Parathyroid adenoma (tissue), 2 donors: ENCODE results near the gene ADI1.

ENCODE experiments used
- H2AFZ ChIP-seq: fragments of 300-600 bp; sonication (generic); one replicate; pipeline ENCODE4 v1.7.0; 2017; ENCODE audit warnings: antibody characterized with exemption, mild to moderate bottlenecking
- H3K27ac ChIP-seq: fragments of 300-600 bp; sonication (generic); one replicate; pipeline ENCODE4 v1.7.0; 2017
- H3K27me3 ChIP-seq: fragments of 300-600 bp; sonication (generic); one replicate; pipeline ENCODE4 v1.7.0; 2017; ENCODE audit warnings: low read length; ENCODE audit not compliant: control insufficient read depth, insufficient read depth
- H3K36me3 ChIP-seq: fragments of 300-600 bp; sonication (generic); one replicate; pipeline ENCODE4 v1.7.0; 2017; ENCODE audit warnings: low read length; ENCODE audit not compliant: control insufficient read depth, insufficient read depth
- H3K4me1 ChIP-seq: fragments of 300-600 bp; sonication (generic); one replicate; pipeline ENCODE4 v1.7.0; 2017; ENCODE audit warnings: control low read depth
- H3K4me2 ChIP-seq: fragments of 300-600 bp; sonication (generic); one replicate; pipeline ENCODE4 v1.7.0; 2017; ENCODE audit warnings: low read length
- H3K4me3 ChIP-seq: fragments of 300-600 bp; sonication (generic); one replicate; pipeline ENCODE4 v1.7.0; 2017; ENCODE audit warnings: low read depth, low read length
- H3K79me2 ChIP-seq: fragments of 300-600 bp; sonication (generic); one replicate; pipeline ENCODE4 v1.7.0; 2017; ENCODE audit warnings: control low read depth
- H3K9ac ChIP-seq: fragments of 300-600 bp; sonication (generic); one replicate; pipeline ENCODE4 v1.7.0; 2017; ENCODE audit warnings: mild to moderate bottlenecking
- H3K9me3 ChIP-seq: fragments of 300-600 bp; sonication (generic); one replicate; pipeline ENCODE4 v1.7.0; 2017; ENCODE audit warnings: low read length; ENCODE audit not compliant: control insufficient read depth
- TF ChIP-seq, protein P1 (sequence below): fragments of 300-600 bp; sonication (generic); IDR thresholded peaks from one replicate; pipeline ENCODE4 v1.7.0; 2017; ENCODE audit warnings: antibody characterized with exemption, mild to moderate bottlenecking
- donor health status: primary hyperparathyroidism.

The ADI1 gene

DNA sequence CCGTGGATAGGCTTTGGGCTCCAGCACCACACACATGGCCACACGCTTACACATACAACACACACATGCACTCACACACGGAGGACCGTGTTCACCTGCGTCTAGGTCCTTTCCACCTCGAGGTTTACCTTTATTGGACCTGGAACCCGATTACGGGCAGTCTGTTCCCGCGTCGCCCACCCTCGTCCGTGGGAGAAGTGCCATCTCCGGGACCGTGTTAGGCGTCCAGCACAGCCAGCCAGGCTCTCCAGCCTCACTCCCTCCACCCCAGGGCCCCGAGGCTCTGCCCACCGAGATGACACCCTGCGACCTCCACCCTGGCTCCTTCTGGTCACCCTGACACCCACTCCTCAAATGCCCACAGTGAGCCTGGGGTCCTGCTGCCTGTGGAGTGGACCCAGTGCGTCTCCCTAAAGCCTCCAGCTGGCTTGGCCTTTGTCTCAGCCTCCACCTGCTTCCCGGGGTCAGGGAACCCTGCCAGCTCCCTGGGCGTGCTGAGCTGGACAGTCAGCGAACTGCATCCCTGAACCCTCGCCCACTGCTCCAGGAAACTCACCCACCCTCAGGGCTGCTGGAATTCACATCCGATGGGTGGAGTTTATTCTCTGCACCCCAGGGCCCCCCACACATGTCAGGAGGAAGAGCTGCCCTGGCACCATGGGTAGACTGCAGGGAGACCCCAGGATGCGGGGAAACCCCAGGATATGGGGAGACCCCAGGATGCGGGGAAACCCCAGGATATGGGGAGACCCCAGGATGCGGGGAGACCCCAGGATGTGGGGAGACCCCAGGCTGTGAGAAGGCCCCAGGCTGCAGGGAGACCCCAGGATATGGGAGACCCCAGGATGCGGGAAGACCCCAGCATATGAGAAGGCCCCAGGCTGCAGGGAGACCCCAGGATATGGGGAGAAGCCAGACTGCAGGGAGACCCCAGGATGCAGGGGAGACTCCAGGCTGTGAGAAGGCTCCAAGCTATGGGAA is 33.0 kb downstream of the ADI1 start:
- H3K4me2 ChIP-seq = no peak overlapping the region
- no peaks in the 10 kb centered on the region for H3K79me2 ChIP-seq
- no peaks in the 10 kb centered on the region for H3K36me3 ChIP-seq
- no peak overlapping the region for H3K4me3 ChIP-seq
- no peaks in the 10 kb centered on the region for H3K9me3 ChIP-seq
- H3K4me1 ChIP-seq = peaks cover 17% of the 10 kb centered on the region
- no peak overlapping the region for H3K27ac ChIP-seq
- H3K27me3 ChIP-seq = no peaks in the 10 kb centered on the region
- H2AFZ ChIP-seq = no peak overlapping the region
- no peak overlapping the region for H3K9ac ChIP-seq
- TF ChIP-seq, protein P1, sequence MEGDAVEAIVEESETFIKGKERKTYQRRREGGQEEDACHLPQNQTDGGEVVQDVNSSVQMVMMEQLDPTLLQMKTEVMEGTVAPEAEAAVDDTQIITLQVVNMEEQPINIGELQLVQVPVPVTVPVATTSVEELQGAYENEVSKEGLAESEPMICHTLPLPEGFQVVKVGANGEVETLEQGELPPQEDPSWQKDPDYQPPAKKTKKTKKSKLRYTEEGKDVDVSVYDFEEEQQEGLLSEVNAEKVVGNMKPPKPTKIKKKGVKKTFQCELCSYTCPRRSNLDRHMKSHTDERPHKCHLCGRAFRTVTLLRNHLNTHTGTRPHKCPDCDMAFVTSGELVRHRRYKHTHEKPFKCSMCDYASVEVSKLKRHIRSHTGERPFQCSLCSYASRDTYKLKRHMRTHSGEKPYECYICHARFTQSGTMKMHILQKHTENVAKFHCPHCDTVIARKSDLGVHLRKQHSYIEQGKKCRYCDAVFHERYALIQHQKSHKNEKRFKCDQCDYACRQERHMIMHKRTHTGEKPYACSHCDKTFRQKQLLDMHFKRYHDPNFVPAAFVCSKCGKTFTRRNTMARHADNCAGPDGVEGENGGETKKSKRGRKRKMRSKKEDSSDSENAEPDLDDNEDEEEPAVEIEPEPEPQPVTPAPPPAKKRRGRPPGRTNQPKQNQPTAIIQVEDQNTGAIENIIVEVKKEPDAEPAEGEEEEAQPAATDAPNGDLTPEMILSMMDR = no peak

DNA sequence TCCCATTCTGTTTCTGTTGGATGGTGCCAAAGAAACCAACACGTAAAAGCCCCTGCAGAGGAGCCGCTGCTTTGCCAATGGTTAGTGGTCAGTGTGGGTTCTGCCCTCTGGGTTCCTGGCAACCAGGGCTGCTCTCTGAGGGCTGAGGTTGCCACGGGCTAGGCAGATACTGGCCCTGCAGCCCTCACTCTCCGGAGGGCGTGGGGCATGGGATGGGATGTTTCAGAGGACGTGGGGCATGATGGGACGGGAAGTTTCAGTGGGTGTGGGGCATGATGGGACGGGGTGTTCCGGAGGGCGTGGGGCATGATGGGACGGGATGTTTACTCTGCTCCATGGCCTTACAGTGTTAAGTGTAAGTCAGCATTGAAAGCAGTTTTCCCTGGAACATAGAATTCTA is 34.2 kb downstream of the ADI1 start:
- Histone ChIP-seq H3K79me2 (no peaks in the 10 kb centered on the region), H3K27me3 (no peaks in the 10 kb centered on the region), H3K9me3 (no peaks in the 10 kb centered on the region), H3K4me3 (no peak overlapping the region), H3K4me1 (peaks cover 17% of the 10 kb centered on the region), H3K27ac (no peak overlapping the region), H2AFZ (no peak overlapping the region), H3K4me2 (no peak overlapping the region), H3K36me3 (no peaks in the 10 kb centered on the region), H3K9ac (no peak overlapping the region)
- TF ChIP-seq, protein P1 = no peak

DNA sequence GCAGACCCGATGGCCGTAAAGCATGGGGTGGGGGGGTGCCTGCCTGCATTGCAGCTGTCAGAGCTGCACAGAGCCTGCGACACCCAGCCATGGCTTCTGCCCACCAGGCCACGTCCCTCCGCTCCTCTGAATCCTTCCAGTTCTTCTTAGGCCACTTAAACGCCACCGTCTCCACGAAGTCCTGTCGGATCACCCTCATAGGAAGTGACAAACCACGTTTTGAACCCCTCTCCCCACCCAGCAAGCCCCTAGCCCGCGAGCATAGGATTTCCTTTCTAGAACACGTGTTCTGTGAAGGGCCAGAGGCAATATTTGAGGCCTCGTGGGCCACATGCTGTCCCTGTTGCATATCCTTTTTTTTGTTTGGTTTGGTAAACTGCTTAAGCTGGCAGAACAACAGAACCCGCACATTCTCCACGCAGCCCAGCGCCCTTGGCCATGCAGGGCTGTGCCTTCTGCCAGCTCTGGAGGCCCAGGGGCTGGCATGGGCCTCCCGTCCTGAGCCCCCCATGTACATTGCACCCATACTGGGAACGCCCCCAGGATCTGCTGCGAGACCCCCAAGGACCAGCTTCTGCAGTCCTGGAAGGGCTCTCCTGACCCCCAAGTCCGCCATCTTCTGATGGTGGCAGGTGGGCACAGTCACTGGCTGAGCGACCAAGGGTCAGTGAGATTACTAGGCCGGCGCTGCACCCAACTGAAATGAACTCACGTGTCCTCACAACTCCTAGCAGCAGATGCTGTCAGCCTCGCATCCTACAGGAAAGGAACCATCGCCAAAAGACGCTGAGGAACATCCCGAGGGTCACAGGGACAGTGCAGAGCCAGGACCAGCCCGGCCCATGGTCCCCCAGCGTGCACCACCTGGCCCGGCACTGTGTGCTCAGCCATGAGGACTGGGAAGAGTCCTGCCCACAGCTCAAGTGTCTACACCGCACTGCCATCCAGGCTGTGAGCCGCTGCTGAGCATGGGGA is 35.1 kb downstream of the ADI1 start:
- Histone ChIP-seq H3K4me2 (no peak overlapping the region), H3K9ac (no peak overlapping the region), H3K9me3 (no peaks in the 10 kb centered on the region), H2AFZ (no peak overlapping the region), H3K27ac (no peak overlapping the region), H3K4me1 (peaks cover 12% of the 10 kb centered on the region), H3K79me2 (no peaks in the 10 kb centered on the region), H3K4me3 (no peak overlapping the region), H3K27me3 (no peaks in the 10 kb centered on the region), H3K36me3 (no peaks in the 10 kb centered on the region)
- TF ChIP-seq, protein P1 = no peak

DNA sequence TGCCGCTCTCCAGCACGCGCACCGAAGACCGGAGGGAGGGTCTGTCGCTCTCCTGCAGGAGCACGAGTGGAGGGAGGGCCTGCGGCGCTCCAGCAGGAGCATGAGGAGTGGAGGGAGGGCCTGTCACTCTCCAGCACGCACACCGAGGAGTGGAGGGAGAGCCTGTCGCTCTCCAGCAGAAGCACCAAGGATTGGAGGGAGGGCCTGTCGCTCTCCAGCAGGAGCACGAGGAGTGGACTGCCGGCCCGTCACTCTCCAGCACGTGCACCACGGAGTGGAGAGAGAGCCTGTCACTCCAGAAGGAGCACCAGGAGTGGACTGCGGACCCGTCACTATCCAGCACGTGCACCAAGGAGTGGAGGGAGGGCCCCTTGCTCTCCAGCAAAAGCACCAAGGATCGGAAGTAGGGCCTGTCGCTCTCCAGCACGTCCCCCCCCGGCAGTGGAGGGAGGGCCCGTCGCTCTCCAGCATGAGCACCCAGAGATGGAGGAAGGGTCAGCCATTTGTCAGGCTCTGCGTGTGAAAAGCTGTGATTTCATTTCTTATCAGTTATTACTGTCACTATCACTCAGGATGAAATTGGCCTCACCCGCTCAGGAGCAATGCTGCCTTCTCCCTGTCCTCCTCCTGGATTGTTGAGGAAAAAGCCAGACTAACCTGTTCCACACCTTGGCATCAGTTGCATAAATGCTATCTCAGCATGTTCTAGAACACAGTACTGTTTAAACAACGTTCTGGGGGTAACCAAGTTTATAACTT is 35.9 kb downstream of the ADI1 start:
- Histone ChIP-seq H3K9me3 (no peaks in the 10 kb centered on the region), H3K27ac (no peak overlapping the region), H3K4me3 (no peak overlapping the region), H3K27me3 (no peaks in the 10 kb centered on the region), H3K9ac (no peak overlapping the region), H2AFZ (no peak overlapping the region), H3K36me3 (no peaks in the 10 kb centered on the region), H3K4me1 (peaks cover 4% of the 10 kb centered on the region), H3K79me2 (no peaks in the 10 kb centered on the region), H3K4me2 (no peak overlapping the region)
- TF ChIP-seq, protein P1 = no peak
